LHCN-M2 (cell line): Measurements from ENCODE around the gene CEP192. TPM values are rescaled to one million over a fixed set of nuclear protein-coding genes. Genes with fewer than 3 reads are reported as not detected.
"Not testable (repeated sequence)": the region's sequence is repeated elsewhere in the genome, so short reads cannot be mapped to it uniquely, and the experiment has no call there.

Experiments
- DNase-seq: peaks from one replicate; pipeline ENCODE4 v3.0.0-alpha.2; 2012; ENCODE audit warnings: low read depth
- total RNA-seq: library from RNA; depleted of rRNA; stranded (reverse); fragments of >200 nt; gene quantifications from 2 replicates; pipeline ENCODE4 v1.2.3, GENCODE V29; 2014

CEP192 gene
- total RNA-seq, 1 experiment from 2014 or later = 30.8 TPM

DNA sequence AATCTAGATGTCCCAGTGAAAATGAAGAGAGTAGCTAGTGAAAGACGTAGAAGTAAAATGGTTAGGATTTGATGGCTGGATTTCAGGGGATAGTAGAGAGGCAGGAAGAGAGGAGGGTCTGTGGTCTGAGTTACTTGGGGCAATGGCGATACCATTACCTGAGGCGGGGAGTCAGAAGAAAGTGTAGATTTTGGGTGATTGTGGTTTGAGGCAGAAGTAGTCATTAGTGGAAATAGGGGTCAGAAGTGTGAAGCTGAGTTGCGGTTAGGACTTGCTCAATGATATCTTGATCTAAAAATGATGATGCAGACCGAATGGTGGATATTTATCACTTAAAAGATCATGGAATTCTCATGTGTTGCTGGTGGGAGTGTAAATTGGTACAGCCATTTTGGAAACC is 41.0 kb downstream of the CEP192 start:
- DNase-seq = no peak

DNA sequence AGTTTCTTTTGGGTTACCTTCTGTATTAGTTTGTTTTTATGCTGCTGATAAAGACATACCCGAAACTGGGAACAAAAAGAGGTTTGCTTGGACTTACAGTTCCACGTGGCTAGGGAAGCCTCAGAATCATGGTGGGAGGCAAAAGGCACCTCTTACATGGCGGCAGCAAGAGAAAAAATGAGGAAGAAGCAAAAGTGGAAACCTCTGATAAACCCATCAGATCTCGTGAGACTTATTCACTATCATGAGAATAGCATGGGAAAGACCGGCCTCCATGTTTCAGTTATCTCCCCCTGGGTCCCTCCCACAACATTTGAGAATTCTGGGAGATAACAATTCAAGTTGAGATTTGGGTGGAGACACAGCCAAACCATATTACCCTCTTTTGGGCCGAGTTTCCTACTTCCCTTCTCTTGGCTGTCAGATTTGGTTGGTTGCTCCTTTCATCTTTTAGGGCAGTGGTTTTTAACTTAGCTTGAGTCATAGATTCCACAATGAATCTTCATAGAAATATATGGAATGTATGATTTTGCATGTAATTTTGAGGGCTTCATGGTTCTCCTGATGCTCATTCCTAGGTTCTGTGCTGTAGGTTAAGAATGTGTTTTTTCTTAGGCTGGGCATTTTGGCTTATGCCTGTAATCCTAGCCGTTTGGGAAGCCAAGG is 44.2 kb downstream of the CEP192 start:
- peak; percentile 27 for DNase-seq

DNA sequence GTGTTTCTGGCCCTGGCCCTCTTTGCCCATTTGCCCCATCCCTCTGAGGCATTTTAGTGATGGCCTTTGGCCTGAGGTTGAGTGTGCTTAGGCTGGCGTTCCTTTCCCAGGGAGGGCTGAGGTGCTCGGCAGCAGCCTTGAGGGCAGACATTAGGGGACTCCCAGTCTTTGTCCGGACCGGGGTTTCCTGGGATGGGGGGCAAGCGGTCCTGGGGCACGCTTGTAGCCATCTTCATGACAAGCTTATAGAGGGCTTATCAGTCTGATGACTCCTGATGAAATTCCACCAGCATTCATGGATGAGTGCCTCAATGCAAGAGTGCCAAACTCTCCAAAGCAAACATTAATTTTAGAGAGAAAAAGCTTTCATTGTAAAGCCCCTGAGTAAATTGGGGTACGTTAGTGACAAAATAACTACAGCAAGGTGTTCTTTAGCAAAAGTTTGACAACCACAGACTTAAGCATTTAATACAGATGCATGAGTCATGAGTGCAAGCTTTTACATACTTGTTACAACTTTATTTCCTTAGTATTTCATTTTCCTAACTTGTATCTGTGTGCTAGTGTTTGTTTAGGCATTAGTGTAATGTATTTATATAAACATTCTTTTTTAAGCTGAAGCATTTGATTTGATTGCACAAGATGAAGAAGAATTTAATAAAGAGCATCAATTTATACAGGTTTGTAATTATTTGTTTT is 45.6 kb downstream of the CEP192 start:
- peak; percentile 24 for DNase-seq

DNA sequence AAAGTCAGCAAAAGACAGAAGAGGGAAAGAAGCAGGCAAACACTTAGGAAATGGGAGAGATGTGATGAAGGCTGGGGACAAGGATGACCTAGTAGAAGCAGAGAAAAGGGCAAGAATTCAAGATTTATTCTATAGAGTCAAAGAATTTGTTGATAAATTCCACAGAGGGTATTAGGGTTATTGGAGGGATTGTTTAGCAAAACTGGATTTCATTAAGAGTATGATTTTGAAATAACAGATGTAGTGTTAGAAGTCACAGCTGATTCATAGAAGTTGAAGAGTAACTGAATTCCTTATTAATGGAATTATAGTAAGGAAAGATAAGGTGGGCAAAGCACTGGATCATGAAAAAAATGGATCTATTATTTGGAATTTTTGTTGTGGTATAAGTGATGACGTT is 48.6 kb downstream of the CEP192 start:
- no peak for DNase-seq

DNA sequence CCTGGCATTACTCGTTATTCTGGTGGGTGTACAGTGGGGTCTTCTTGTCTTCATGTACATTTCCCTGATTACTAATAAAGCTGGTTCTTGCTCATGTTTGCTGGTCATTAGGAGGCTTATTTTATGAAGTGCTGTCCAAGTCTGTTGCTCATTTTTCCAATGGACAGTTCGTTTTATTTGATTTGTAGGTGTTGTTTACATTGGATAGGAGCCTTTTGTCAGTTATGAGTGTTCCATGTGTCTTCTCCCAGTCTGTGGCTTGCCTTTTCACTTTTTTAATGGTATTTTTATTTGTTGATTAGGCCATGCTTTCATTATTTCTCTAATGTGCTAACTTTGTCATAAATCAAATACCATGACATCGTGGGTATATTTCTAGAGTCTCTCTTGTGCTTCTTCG is 51.9 kb downstream of the CEP192 start:
- DNase-seq = no peak

DNA sequence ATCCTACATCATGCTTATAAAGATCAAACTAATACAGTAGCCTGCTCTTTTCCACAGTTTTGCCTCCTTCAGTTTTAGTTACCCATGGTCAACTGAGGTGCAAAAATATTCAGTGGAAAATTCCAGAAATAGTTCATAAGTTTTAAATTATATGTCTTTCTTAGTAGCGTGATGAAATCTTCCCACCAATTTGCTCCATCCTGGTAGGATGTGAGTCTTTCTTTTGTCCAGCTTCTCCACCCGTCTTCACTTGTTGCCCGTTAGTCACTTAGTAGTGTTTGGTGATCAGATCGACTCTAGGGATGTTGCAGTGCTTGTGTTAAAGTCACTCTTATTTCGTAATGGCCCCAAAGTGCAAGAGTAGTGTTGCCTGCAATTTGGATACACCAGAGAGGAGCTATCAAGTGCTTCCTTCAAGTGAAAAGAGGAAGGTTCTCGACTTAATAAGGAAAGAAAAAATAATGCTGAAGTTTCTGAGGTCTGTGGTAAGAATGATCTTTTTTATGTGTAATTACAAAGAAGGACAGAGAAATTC is 57.0 kb downstream of the CEP192 start:
- no peak for DNase-seq

DNA sequence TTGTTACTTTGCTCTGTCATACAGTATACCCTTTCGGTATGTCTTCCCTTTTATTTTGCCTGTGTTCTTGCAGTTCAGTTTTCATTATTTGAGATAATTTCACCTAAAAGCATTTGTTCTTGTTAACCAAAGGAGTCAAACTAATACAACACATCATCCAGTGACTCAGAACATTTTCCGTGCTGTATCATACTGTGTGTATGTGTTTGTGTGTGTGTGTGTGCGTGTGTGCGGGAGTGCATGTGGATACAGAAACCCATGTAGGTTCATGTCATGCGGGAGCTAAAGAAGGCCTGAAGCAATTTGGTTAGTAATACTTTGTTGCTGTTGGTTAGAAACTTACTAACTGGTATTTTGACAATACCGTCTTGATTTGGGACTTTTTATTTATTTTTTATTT is 60.0 kb downstream of the CEP192 start:
- DNase-seq = no peak

DNA sequence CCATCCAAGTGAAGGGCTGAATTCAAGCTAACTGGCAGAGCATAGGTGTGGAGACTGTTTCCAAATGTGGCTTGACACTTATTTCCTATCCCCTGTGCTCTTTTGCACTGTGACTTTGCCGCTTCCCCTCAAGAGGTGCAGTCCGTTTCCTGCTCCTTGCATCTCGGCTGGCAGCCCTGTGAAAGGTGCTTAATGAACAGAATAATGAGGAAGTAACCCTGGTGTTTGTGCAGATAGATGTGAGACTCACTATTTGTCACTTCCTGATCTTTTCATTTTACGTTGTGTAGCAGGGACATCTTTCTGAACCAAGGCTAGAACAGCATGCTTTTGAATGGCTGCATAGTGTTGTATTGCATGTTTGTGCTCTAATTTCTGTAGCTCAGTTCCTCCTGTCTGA is 60.8 kb downstream of the CEP192 start:
- DNase-seq = no peak

DNA sequence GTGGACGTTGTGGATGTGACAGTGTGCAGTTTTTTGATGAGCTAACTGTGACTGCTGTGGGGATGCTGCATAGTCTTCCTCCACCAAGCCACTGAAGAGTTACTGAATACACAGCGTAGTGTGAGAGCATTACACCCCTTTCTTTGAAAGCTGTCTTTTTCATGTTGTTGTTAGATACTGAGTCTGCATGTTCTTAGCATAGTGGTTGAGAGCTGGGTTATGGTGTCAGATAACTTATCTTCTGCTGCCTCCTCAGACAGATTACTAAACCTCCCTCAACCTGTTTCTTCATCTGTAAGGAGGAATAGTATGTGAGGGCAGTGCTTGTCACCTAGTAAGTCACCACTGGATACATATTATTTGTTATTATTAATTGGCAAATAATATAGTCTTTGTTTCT is 63.2 kb downstream of the CEP192 start:
- DNase-seq = no peak

DNA sequence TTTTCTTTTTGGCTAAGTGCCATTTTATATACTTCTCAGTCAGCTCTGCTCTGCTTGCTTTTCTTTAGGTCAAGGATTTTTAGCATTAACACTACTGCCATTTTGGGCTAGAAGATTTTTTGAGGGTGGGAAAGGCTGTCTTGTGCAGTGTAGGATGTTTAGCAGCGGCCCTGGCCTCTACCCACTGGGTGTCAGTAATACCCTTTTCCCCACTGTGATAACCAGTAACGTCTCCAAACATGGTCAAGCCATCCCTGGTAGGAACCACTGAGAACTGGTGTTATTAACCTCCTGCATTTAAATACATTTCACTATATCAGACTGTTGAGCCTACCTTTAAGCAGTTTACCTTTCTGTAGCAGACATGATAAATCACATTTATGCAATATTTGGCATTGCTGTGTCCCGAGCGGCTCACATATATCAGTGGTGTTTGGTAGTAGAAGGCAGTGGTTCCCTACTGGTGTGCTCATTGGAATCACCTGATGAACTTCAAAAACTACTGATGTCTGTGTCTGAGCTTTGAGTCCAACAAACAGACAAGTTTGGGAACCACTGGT is 70.5 kb downstream of the CEP192 start:
- DNase-seq = no peak

DNA sequence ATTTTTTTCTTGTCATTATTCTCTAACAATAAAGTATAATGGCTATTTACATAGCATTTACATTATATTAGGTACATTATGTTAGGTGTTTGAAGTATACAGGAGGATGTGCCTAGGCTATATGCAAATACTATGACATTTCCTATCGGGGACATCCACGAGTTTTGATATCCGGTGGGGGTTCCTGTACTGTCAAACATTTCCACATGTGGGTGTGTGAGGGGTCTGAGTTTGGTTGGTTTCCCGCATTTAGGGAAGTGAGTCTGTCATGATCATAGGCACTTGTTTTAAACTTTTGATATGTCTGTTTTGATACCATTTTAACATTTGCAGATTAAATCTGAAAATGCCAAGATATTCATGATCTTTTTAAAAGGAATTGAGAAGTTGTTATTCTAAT is 76.0 kb downstream of the CEP192 start:
- DNase-seq = no peak

DNA sequence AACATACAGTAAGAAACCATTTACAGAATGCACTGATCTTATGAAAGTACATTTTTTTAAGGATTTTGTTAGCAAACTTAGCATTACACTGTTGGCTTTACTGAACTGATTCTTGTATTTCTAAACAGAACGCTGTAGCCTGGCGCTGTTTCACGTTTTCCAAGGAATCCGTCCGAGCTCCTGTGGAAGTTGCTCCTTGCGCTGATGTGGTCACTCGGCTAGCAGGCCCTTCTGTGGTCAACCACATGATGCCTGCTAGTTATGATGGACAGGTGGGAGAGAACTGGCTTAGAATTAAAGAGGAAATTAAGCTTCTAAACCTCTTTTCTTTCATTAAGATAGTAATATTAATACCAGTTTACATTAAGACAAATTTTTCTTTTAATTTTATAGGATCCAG is 76.8 kb downstream of the CEP192 start:
- DNase-seq = peak; percentile 11

DNA sequence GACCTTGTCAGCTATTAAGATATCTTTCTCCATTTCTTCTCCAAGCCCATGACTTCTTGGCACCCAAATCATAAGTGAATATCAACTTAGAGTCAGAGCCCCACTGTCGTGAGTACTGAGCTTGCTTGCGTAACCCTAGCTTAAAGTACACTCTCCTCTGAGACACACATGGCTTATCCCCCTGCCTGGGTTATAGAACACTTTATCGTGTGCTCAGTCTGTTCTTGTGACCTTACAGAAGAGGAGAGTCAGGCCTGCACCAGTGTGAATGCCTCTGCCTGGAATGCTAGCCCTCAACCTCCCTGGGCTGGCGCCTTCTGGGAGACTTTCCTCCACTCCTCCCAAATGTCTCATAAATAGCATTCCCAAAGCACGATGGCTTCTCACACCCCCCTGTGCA is 79.3 kb downstream of the CEP192 start:
- DNase-seq = peak; percentile 7

DNA sequence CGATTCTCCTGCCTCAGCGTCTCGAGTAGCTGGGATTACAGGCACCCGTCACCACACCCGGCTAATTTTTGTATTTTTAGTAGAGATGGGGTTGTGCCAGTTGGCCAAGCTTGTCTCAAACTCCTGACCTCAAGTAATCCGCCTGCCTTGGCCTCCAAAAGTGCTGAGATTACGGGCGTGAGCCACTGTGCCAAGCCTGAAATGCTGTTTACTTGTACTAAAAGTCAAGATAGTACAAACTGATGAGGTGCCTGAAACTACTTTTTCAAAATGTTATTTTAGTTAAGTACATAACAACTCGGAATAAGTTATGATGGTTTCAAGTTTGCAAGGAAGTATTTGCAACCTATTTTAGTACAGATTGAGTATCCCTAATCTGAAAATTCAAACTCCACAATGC is 85.7 kb downstream of the CEP192 start:
- DNase-seq = no peak

DNA sequence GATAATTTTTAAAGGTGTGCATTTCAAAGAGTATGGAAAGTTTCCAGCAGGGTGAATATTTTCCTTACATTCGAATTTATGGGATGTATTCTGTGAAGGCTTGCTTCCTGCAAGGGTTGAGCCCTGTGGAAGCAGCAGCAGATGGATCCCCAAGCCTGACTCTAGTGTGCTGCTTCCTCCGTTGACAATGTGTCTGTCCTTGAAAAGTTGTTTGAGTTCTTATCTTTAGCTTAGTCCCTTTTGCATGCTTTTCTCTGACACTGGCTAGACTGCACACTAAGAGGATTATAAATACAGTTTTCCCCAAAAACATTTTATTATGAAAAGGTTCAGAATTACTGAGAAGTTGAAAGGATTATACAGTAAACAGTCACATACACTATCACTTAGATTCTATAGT is 86.3 kb downstream of the CEP192 start:
- DNase-seq = no peak

DNA sequence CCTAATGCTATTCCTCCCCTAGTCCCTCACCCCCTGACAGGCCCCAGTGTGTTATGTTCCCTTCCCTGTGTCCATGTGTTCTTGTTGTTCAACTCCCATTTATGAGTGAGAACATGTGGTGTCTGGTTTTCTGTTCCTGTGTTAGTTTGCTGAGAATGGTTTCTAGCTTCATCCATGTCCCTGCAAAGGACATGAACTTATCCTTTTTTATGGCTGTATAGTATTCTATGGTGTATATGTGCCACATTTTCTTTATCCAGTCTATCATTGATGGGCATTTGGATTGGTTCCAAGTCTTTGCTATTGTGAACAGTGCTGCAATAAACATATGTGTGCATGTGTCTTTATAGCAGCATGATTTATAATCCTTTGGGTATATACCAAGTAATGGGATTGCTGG is 86.9 kb downstream of the CEP192 start:
- not testable (repeated sequence) for DNase-seq

DNA sequence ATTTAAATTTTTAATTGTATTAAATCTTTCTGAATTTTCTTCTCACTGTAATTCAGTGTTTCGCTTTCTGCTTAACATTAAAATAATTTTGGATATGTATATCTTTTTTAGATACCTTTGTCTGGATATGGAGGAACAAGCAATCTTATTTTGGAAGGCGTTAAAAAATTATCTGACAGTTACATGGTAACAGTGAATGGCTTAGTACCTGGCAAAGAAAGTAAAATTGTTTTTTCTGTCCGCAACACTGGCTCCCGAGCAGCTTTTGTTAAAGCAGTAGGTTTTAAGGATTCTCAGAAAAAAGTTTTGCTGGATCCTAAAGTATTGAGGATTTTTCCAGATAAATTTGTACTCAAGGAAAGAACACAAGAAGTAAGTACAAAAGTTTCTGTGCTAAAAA is 95.7 kb downstream of the CEP192 start:
- no peak for DNase-seq

DNA sequence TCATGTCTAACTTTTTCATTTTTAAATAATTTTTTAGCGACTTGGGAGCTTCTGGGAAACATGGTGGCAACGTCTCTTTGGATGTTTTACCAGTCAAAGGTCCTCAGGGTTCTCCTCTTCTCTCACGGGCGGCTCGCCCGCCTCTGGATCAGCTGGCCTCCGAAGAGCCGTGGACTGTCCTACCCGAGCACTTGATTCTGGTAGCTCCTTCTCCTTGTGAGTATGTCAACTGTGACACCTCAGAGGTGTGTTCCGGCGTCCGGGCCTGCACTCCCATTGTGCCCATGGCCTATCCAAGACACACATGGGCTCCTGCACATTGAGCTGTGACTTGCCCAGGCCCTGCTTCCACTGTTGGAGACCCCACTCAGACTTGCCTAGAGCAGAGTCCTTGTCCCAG is 104.3 kb downstream of the CEP192 start:
- DNase-seq = no peak

DNA sequence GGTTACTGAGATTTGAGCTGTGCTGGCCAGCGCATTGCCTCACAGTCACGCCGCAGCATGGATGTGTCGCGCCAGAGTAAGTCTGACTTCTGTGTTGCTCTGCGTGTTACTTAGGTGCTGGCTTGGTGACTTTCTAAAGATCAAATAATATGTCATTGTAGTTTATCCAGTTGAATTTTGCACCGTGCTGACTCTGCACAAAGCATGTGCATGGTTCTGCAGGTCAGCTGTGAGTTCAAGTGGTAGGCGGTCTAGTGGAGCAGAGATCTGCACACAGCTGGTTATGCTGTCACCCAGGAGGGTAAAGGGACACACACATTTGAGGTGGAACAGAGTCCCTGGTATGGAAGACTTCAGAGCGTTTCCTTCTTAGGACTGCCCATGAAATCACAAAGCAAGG is 105.1 kb downstream of the CEP192 start:
- no peak for DNase-seq

DNA sequence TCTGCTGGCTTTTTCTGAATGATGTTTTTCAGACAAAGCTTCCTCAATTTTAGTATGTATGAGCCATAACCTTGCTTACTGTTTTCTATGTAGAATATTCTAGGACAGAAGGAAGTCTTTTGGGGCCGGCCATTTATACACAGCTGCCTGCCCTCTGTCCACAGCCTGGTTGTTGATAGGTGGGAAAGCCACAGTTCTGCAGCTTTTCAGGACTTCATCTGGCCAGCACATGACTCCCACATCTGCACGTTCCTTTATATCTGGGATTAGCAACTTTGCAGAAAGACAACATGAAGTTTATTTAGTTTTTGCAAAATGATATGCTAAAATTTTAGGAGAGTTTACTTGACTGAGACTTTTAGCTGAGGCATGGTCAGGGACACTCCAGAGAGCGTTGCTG is 105.6 kb downstream of the CEP192 start:
- no peak for DNase-seq

DNA sequence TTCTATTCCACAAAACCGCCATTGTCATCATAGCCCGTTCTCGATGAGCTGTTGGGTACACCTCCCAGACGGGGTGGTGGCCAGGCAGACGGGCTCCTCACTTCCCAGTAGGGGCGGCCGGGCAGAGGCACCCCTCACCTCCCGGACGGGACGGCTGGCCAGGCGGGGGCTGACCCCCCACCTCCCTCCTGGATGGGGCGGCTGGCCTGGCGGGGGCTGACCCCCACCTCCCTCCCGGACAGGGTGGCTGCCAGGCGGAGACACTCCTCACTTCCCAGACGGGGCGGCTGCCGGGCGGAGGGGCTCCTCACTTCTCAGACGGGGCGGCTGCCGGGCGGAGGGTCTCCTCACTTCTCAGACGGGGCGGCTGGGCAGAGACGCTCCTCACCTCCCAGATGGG is 106.9 kb downstream of the CEP192 start:
- not testable (repeated sequence) for DNase-seq

DNA sequence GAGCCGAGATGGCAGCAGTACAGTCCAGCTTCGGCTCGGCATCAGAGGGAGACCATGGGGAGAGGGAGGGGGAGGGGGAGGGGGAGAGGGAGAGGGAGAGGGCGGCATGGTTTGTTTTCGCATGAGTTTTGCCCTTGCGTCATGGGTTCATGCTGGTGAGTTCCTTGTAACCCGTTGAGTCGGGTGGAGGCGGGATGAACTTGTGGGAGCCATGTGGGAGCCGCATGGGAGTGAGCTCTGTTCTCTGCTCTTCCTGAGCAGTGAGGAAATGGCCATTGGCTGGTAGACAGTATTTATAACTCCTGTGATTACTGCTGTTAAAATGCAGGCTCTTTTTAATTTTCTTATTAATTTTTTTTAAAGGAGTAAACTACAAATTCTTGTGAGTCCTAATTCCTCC is 108.0 kb downstream of the CEP192 start:
- no peak for DNase-seq
